CD4-positive, alpha-beta T cell treated with Interleukin-4 for 1 hour (primary cell): ENCODE results near the gene KIF5A.
A peak's percentile ranks its signal among the peaks of the same experiment; 100 is the strongest.

Experiments used
- DNase-seq, 2 donors: peaks; one replicate each; pipeline ENCODE4 v3.0.0-alpha.2; 2020 to 2022

Gene KIF5A

GRCh38 chr12:57622293-57623245 is 72.7 kb downstream of the KIF5A start:
- no peak for DNase-seq

- DNase-seq, result no peak
Observed at GRCh38 chr12:57623385-57623784, 73.5 kb downstream of the KIF5A start.

GRCh38 chr12:57623811-57624390 is 74.1 kb downstream of the KIF5A start:
- DNase-seq, result no peak

GRCh38 chr12:57624441-57625220 is 74.8 kb downstream of the KIF5A start:
- no peak for DNase-seq

GRCh38 chr12:57625261-57626032 is 75.6 kb downstream of the KIF5A start:
- no peak for DNase-seq

- no peak for DNase-seq
Observed at GRCh38 chr12:57626111-57626920, 76.5 kb downstream of the KIF5A start.

GRCh38 chr12:57626921-57627445 is 77.1 kb downstream of the KIF5A start:
- no peak for DNase-seq

- DNase-seq, result peak in 1 of 2 donors; percentile 14
Observed at GRCh38 chr12:57627501-57628279, 77.8 kb downstream of the KIF5A start.

GRCh38 chr12:57628280-57629191 is 78.7 kb downstream of the KIF5A start:
- no peak for DNase-seq

GRCh38 chr12:57629897-57630471 is 80.1 kb downstream of the KIF5A start:
- DNase-seq, result no peak

- DNase-seq, result no peak
Observed at GRCh38 chr12:57630891-57631433, 81.1 kb downstream of the KIF5A start.

GRCh38 chr12:57631566-57632072 is 81.8 kb downstream of the KIF5A start:
- DNase-seq, result peak in 1 of 2 donors; percentile 1

- DNase-seq, result peak in 1 of 2 donors; percentile 7
Observed at GRCh38 chr12:57632073-57632957, 82.5 kb downstream of the KIF5A start.

- DNase-seq, result peak; percentile 65 to 68
Observed at GRCh38 chr12:57632958-57633840, 83.4 kb downstream of the KIF5A start, which contains the start of gene B4GALNT1. Gene B4GALNT1, minus strand, starts transcription at chr12:57633201. Its CDS starts 1,069 bp downstream, at chr12:57632132.
